HepG2 (cell line): ENCODE measurements around the gene NEAT1. TPM values are rescaled to one million over a fixed set of nuclear protein-coding genes. Genes with fewer than 3 reads are reported as not detected.

Source experiments
- ATAC-seq: fragments of 200-7000 bp; cut with Tn5 transposase; 3 replicates; pipeline ENCODE4 v1.9.1; 2020; ENCODE audit warnings: mild to moderate bottlenecking, moderate library complexity
- BruUV-seq: library from RNA; stranded (reverse); fragments of 400-500 nt; replicated peaks from 2 replicates; lab custom pipeline; 2021; lab: Mats Ljungman, UMichigan
- CTCF ChIA-PET: fragments of 300-600 bp; formaldehyde crosslinking; extraction: SDS; loops from one replicate; lab custom pipeline; 2021; ENCODE audit warnings: low total read pairs, inconsistent platforms, low intra/inter-chr PET ratio; lab: Yijun Ruan, JAX
- POLR2A ChIA-PET: fragments of 350-600 bp; sonication (Branson Sonifier 250); formaldehyde crosslinking; loops from one replicate; lab custom pipeline; 2020; ENCODE audit warnings: antibody characterized with exemption, inconsistent platforms; lab: Yijun Ruan, JAX
- DNase-seq: peaks from one replicate; pipeline ENCODE4 v3.0.0-alpha.2; 2015; ENCODE audit warnings: low spot score
- FAIRE-seq: peaks from 3 replicates; lab custom pipeline; 2011; peaks lifted over from hg19 to GRCh38; lab: Jason Lieb, UNC
- H2AFZ ChIP-seq: one replicate; pipeline ENCODE4 v1.6.1; 2011; ENCODE audit warnings: low read length, inconsistent platforms
- H3K27ac ChIP-seq: fragments of 300-600 bp; 3 replicates; pipeline ENCODE4 v1.8.0; 2011; ENCODE audit warnings: mixed run types, mild to moderate bottlenecking, mixed read lengths, low read length, inconsistent platforms; ENCODE audit not compliant: insufficient read depth; ENCODE audit errors: extremely low read length
- H3K27me3 ChIP-seq, 2 experiments: fragments of 200-600 bp in 1 of 2; 2 replicates in 1 of 2; 3 replicates in 1 of 2; pipeline versions ENCODE4 v1.6.0 to v1.8.0; 2011; ENCODE audit warnings: low read length in 2 of 2, mild to moderate bottlenecking in 2 of 2, moderate library complexity in 2 of 2, inconsistent platforms in 1 of 2; ENCODE audit not compliant: insufficient read depth in 2 of 2, control insufficient read depth in 1 of 2
- H3K36me3 ChIP-seq, 2 experiments: fragments of 200-600 bp in 1 of 2; replicated peaks in 1 of 2; 2 replicates in 1 of 2; 3 replicates in 1 of 2; pipeline versions ENCODE4 v1.5.1 to v1.8.0; 2011; ENCODE audit warnings: low read length in 2 of 2, inconsistent platforms in 1 of 2; ENCODE audit not compliant: insufficient read depth in 2 of 2, control insufficient read depth in 1 of 2
- H3K4me1 ChIP-seq: 2 replicates; pipeline ENCODE4 v1.5.1; 2012; ENCODE audit warnings: low read length, inconsistent platforms; ENCODE audit not compliant: insufficient read depth
- H3K4me2 ChIP-seq: 2 replicates; pipeline ENCODE4 v1.6.0; 2011; ENCODE audit warnings: low read depth, low read length, inconsistent platforms
- H3K4me3 ChIP-seq, 3 experiments: fragments of 200-600 bp in 1 of 3; sonication (generic), shearing (Covaris generic) in 1 of 3; replicated peaks in 1 of 3; 2 replicates each; pipeline ENCODE4 v1.5.1; 2011 to 2016; ENCODE audit warnings: low read length in 3 of 3, inconsistent platforms in 2 of 3, low read depth in 2 of 3, mild to moderate bottlenecking in 2 of 3, control low read depth in 1 of 3, mixed read lengths in 1 of 3; ENCODE audit not compliant: insufficient read depth in 1 of 3
- H3K79me2 ChIP-seq: one replicate; pipeline ENCODE4 v1.6.1; 2011; ENCODE audit warnings: low read length, inconsistent platforms; ENCODE audit not compliant: insufficient read depth
- H3K9ac ChIP-seq: 2 replicates; pipeline ENCODE4 v1.6.0; 2011; ENCODE audit warnings: mild to moderate bottlenecking, low read depth, low read length, inconsistent platforms; ENCODE audit not compliant: insufficient read depth
- H3K9me3 ChIP-seq: 2 replicates; pipeline ENCODE4 v1.5.1; 2012; ENCODE audit warnings: mild to moderate bottlenecking, low read length
- H4K20me1 ChIP-seq: 2 replicates; pipeline ENCODE4 v1.6.0; 2011; ENCODE audit warnings: inconsistent platforms, mild to moderate bottlenecking, low read length, moderate library complexity; ENCODE audit not compliant: insufficient read depth
- CC2D1A ChIP-seq: sonication (generic); formaldehyde crosslinking; IDR thresholded peaks from 2 replicates; pipeline ENCODE4 v1.8.1; 2023; ENCODE audit warnings: mild to moderate bottlenecking, missing genetic modification reagents
- DMAP1 ChIP-seq: IDR thresholded peaks from 2 replicates; pipeline ENCODE4 v1.6.1; 2016
- FIP1L1 ChIP-seq: fragments of 200-400 bp; formaldehyde crosslinking; IDR thresholded peaks from 2 replicates; pipeline ENCODE4 v1.6.1; 2018; ENCODE audit warnings: low read depth, mild to moderate bottlenecking, low read length, moderate library complexity, borderline replicate concordance; ENCODE audit not compliant: insufficient read depth
- FOSL2 ChIP-seq: sonication (generic); formaldehyde crosslinking; IDR thresholded peaks from 2 replicates; pipeline ENCODE4 v1.4.0; 2020; ENCODE audit warnings: missing genetic modification reagents
- FOXM1 ChIP-seq: sonication (generic); formaldehyde crosslinking; IDR thresholded peaks from 2 replicates; pipeline ENCODE4 v1.5.0; 2020; ENCODE audit warnings: missing genetic modification reagents
- NFE2 ChIP-seq: sonication (generic); formaldehyde crosslinking; IDR thresholded peaks from 2 replicates; pipeline ENCODE4 v1.4.0; 2020; ENCODE audit warnings: missing genetic modification reagents
- NFYC ChIP-seq: IDR thresholded peaks from 2 replicates; pipeline ENCODE4 v1.6.1; 2016; ENCODE audit warnings: missing genetic modification reagents, missing compliant biosample characterization
- NR3C1 ChIP-seq: sonication (generic); formaldehyde crosslinking; IDR thresholded peaks from 2 replicates; pipeline ENCODE4 v1.4.0; 2020; ENCODE audit warnings: missing genetic modification reagents
- POLR2A ChIP-seq, 2 experiments: IDR thresholded peaks; 2 replicates each; pipeline ENCODE4 v1.6.1; 2011; ENCODE audit warnings: low read depth in 2 of 2, low read length in 2 of 2, mild to moderate bottlenecking in 1 of 2, moderate library complexity in 1 of 2; ENCODE audit not compliant: insufficient read depth in 1 of 2
- POLR2AphosphoS5 ChIP-seq: IDR thresholded peaks from 2 replicates; pipeline ENCODE4 v1.6.1; 2012; ENCODE audit warnings: low read depth, low read length
- SAP130 ChIP-seq: IDR thresholded peaks from 2 replicates; pipeline ENCODE4 v1.6.1; 2016; ENCODE audit warnings: low read depth
- ZEB1 ChIP-seq: IDR thresholded peaks from 2 replicates; pipeline ENCODE4 v1.6.1; 2012; ENCODE audit warnings: mild to moderate bottlenecking, low read depth, inconsistent platforms; ENCODE audit not compliant: insufficient replicate concordance
- ZNF235 ChIP-seq: sonication (generic); formaldehyde crosslinking; IDR thresholded peaks from 2 replicates; pipeline ENCODE4 v1.8.1; 2023; ENCODE audit warnings: mild to moderate bottlenecking, missing genetic modification reagents, borderline replicate concordance
- ZNF674 ChIP-seq: sonication (generic); formaldehyde crosslinking; IDR thresholded peaks from 2 replicates; pipeline ENCODE4 v1.5.0; 2020; ENCODE audit warnings: low read depth, mild to moderate bottlenecking, missing genetic modification reagents
- ZNF790 ChIP-seq: sonication (generic); formaldehyde crosslinking; IDR thresholded peaks from 2 replicates; pipeline ENCODE4 v1.8.0; 2022; ENCODE audit warnings: missing genetic modification reagents, mild to moderate bottlenecking, borderline replicate concordance
- WGBS: methylation state at CpG from one replicate; pipeline ENCODE4 v1.1.6; 2017; ENCODE audit warnings: low lambda C conversion rate; 5-methylcytosine and 5-hydroxymethylcytosine counted together
- in situ Hi-C: cut with HindIII; loops from 2 replicates; pipeline ENCODE4 v1.10.0; 2017; ENCODE audit warnings: low pct_unique_long_range_greater_than_20kb; ENCODE audit not compliant: extremely low pct_ligation_motif_present
- intact Hi-C: fragments of 100-400 bp; cut with micrococcal nuclease; formaldehyde crosslinking; loops from one replicate; pipeline ENCODE4 v1.10.0; 2022; ENCODE audit not compliant: unreplicated experiment
- polyA plus RNA-seq, 8 experiments: library from polyadenylated mRNA; depleted of rRNA in 3 of 8; stranded (reverse) in 7 of 8; unstranded in 1 of 8; fragments of >200 nt; fragmentation: Illumina TruSeq in 4 of 8; extraction: Trizol in 4 of 8; gene quantifications; 2 replicates each; pipeline versions ENCODE4 v1.2.1 to v1.2.3, GENCODE V29; 2011 to 2016; ENCODE audit warnings: low read depth in 4 of 8, missing spikeins in 1 of 8, mixed read lengths in 1 of 8; ENCODE audit not compliant: insufficient read depth in 1 of 8
- total RNA-seq, 5 experiments: library from RNA; depleted of rRNA; stranded (reverse); fragments of >200 nt; fragmentation: Illumina TruSeq; extraction: Trizol; gene quantifications; 2 replicates each; pipeline ENCODE4 v1.2.3, GENCODE V29; 2016; ENCODE audit warnings: low read depth in 1 of 5
- TF ChIP-seq, protein P1 (sequence below): sonication (generic); formaldehyde crosslinking; IDR thresholded peaks from 2 replicates; pipeline ENCODE4 v1.4.0; 2020; ENCODE audit warnings: missing genetic modification reagents
- TF ChIP-seq, protein P2 (sequence below): fragments of 450-650 bp; IDR thresholded peaks from 2 replicates; pipeline ENCODE4 v1.6.1; 2017; ENCODE audit warnings: mild to moderate bottlenecking
- TF ChIP-seq, protein P3 (sequence below): sonication (generic); formaldehyde crosslinking; IDR thresholded peaks from 2 replicates; pipeline ENCODE4 v1.8.0; 2022; ENCODE audit warnings: mild to moderate bottlenecking, missing genetic modification reagents

Gene NEAT1
- total and polyA plus RNA-seq, 2 of the 13 experiments (the other 11 are each of a cell fraction or from before 2014, with no cell fraction given) = 20.5 to 41.2 TPM

DNA sequence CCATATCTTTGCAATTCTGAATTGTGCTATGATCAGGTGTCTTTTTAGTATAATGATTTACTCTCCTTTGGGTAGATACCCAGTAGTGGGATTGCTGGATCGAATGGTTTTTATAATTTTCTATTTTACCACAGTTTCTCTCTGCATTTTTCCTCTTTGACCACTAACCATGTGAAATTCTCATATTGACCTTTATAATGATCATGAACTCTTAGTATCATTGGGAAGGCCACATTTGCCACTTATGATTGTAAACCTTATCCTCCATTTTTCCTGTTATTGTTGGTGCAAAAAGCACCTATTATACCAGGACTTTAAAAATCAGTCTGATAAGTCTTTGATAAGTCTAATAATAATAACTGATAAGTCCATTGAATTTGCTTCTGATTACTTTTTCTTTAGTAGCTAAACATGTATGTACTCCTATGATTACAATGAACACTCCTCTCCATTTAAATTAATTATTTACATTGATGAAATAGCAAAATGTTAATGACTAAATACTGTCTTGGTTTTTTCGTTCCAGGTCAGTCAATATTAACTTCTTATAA lies 9.6 kb downstream of the NEAT1 start:
- peaks cover 71% of the 10 kb centered on the region for H3K79me2 ChIP-seq
- H3K4me3 ChIP-seq = no peak overlapping the region
- ATAC-seq (no peak), DNase-seq (no peak), FAIRE-seq (no peak)
- H3K9me3 ChIP-seq = no peaks in the 10 kb centered on the region
- ChIA-PET CTCF (interaction anchor here (1.9 kb wide), 1 partner anchor 16 kb away, joined by 20 read pairs; no protein-coding TSS in a partner anchor), POLR2A (interaction anchor here (0.7 to 1.6 kb wide), 4 partner anchors 10 to 58 kb away, joined by 3 to 15 read pairs (median 6); partner anchors contain the start of gene NEAT1)
- in situ Hi-C loops (no loop called here), intact Hi-C loops (no loop called here)
- no peak overlapping the region for H3K9ac ChIP-seq
- H4K20me1 ChIP-seq = peaks cover 99% of the 10 kb centered on the region
- peaks cover 88% of the 10 kb centered on the region for H3K4me1 ChIP-seq
- H3K27ac ChIP-seq = no peak overlapping the region
- H3K4me2 ChIP-seq = 0 out of 2 replicates have a peak overlapping the region, but pooled peaks have one; percentile 6
- no peak overlapping the region for H2AFZ ChIP-seq
- 81% methylated on average over 2 of the region's 2 CpGs for WGBS
- H3K27me3 ChIP-seq = no peaks in the 10 kb centered on the region
- H3K36me3 ChIP-seq = peaks cover 5 to 29% of the 10 kb centered on the region in 2 experiments; a peak in 4 of 5 replicates
- no TSS peak for BruUV-seq
- no peak for TF ChIP-seq NFYC
- no peak for TF ChIP-seq FOXM1 (CRISPR knock-in tag)
- TF ChIP-seq CC2D1A (CRISPR knock-in tag) = no peak
- no peak for TF ChIP-seq DMAP1 (CRISPR knock-in tag)
- TF ChIP-seq FIP1L1 = no peak
- TF ChIP-seq POLR2A (IDR thresholded peaks at IDR 0.05; ENCODE audit: insufficient read depth in 1 of 2, low read depth in 2 of 2, low read length in 2 of 2) = peak in 1 of 2 experiments; percentile 44; a peak in 2 of 4 replicates
- no peak for TF ChIP-seq FOSL2 (CRISPR knock-in tag)
- peak; percentile 28; the same call in 1 of the 2 replicates for TF ChIP-seq POLR2AphosphoS5
- no peak for TF ChIP-seq ZEB1
- no peak for TF ChIP-seq ZNF790 (CRISPR knock-in tag)
- TF ChIP-seq, protein P1, sequence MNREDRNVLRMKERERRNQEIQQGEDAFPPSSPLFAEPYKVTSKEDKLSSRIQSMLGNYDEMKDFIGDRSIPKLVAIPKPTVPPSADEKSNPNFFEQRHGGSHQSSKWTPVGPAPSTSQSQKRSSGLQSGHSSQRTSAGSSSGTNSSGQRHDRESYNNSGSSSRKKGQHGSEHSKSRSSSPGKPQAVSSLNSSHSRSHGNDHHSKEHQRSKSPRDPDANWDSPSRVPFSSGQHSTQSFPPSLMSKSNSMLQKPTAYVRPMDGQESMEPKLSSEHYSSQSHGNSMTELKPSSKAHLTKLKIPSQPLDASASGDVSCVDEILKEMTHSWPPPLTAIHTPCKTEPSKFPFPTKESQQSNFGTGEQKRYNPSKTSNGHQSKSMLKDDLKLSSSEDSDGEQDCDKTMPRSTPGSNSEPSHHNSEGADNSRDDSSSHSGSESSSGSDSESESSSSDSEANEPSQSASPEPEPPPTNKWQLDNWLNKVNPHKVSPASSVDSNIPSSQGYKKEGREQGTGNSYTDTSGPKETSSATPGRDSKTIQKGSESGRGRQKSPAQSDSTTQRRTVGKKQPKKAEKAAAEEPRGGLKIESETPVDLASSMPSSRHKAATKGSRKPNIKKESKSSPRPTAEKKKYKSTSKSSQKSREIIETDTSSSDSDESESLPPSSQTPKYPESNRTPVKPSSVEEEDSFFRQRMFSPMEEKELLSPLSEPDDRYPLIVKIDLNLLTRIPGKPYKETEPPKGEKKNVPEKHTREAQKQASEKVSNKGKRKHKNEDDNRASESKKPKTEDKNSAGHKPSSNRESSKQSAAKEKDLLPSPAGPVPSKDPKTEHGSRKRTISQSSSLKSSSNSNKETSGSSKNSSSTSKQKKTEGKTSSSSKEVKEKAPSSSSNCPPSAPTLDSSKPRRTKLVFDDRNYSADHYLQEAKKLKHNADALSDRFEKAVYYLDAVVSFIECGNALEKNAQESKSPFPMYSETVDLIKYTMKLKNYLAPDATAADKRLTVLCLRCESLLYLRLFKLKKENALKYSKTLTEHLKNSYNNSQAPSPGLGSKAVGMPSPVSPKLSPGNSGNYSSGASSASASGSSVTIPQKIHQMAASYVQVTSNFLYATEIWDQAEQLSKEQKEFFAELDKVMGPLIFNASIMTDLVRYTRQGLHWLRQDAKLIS = no peak
- TF ChIP-seq, protein P2, sequence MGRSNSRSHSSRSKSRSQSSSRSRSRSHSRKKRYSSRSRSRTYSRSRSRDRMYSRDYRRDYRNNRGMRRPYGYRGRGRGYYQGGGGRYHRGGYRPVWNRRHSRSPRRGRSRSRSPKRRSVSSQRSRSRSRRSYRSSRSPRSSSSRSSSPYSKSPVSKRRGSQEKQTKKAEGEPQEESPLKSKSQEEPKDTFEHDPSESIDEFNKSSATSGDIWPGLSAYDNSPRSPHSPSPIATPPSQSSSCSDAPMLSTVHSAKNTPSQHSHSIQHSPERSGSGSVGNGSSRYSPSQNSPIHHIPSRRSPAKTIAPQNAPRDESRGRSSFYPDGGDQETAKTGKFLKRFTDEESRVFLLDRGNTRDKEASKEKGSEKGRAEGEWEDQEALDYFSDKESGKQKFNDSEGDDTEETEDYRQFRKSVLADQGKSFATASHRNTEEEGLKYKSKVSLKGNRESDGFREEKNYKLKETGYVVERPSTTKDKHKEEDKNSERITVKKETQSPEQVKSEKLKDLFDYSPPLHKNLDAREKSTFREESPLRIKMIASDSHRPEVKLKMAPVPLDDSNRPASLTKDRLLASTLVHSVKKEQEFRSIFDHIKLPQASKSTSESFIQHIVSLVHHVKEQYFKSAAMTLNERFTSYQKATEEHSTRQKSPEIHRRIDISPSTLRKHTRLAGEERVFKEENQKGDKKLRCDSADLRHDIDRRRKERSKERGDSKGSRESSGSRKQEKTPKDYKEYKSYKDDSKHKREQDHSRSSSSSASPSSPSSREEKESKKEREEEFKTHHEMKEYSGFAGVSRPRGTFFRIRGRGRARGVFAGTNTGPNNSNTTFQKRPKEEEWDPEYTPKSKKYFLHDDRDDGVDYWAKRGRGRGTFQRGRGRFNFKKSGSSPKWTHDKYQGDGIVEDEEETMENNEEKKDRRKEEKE = no peak
- TF ChIP-seq, protein P3, sequence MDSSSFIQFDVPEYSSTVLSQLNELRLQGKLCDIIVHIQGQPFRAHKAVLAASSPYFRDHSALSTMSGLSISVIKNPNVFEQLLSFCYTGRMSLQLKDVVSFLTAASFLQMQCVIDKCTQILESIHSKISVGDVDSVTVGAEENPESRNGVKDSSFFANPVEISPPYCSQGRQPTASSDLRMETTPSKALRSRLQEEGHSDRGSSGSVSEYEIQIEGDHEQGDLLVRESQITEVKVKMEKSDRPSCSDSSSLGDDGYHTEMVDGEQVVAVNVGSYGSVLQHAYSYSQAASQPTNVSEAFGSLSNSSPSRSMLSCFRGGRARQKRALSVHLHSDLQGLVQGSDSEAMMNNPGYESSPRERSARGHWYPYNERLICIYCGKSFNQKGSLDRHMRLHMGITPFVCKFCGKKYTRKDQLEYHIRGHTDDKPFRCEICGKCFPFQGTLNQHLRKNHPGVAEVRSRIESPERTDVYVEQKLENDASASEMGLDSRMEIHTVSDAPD = no peak
- TF ChIP-seq NFE2 = no peak
- TF ChIP-seq SAP130 (CRISPR knock-in tag) = 0 out of 2 replicates have a peak, but pooled peaks have one; percentile 7
- TF ChIP-seq ZNF674 (CRISPR knock-in tag) = no peak
- no peak for TF ChIP-seq NR3C1 (CRISPR knock-in tag)
- TF ChIP-seq ZNF235 (CRISPR knock-in tag) = no peak
